HFFc6 (cell line): ENCODE data around the gene TADA2A. TPM values are rescaled to one million over a fixed set of nuclear protein-coding genes. Genes with fewer than 3 reads are reported as not detected.

Experiments
- DNase-seq: peaks from one replicate; pipeline ENCODE4 v3.0.0-alpha.2; 2018
- H3K27ac Mint-ChIP-seq: 2 replicates; pipeline ENCODE4 v1.8.0; 2020; ENCODE audit warnings: mild to moderate bottlenecking, mixed read lengths
- H3K27me3 Mint-ChIP-seq: 2 replicates; pipeline ENCODE4 v1.8.0; 2021; ENCODE audit warnings: mild to moderate bottlenecking, moderate library complexity, mixed read lengths; ENCODE audit not compliant: insufficient read depth
- H3K36me3 Mint-ChIP-seq: 2 replicates; pipeline ENCODE4 v1.8.0; 2021; ENCODE audit warnings: low read depth, mixed read lengths
- H3K4me1 Mint-ChIP-seq: 2 replicates; pipeline ENCODE4 v1.8.0; 2020; ENCODE audit warnings: low read depth, mixed read lengths
- H3K4me3 Mint-ChIP-seq: 2 replicates; pipeline ENCODE4 v1.8.0; 2020; ENCODE audit warnings: mild to moderate bottlenecking, moderate library complexity, mixed read lengths
- H3K9me3 Mint-ChIP-seq: 2 replicates; pipeline ENCODE4 v1.8.0; 2020; ENCODE audit warnings: mild to moderate bottlenecking, mixed read lengths
- total RNA-seq, 6 experiments: library from RNA; stranded (reverse); fragmentation: NEBNext Ultra II Directional; extraction: Animal tissue kit (Norgen Biotek cat#: 25700); gene quantifications; 2 replicates in 1 of 6; 3 replicates in 5 of 6; pipeline ENCODE4 v1.2.3, GENCODE V29; 2021
- TF ChIP-seq, protein P1 (sequence below): fragments of 200-600 bp; sonication (generic); IDR thresholded peaks from 2 replicates; pipeline ENCODE4 v1.5.0; 2021; ENCODE audit warnings: antibody characterized with exemption, mild to moderate bottlenecking

The TADA2A gene
- total RNA-seq, 6 experiments from 2014 or later, result 12.4 to 17.9 (median 16.2) TPM

DNA sequence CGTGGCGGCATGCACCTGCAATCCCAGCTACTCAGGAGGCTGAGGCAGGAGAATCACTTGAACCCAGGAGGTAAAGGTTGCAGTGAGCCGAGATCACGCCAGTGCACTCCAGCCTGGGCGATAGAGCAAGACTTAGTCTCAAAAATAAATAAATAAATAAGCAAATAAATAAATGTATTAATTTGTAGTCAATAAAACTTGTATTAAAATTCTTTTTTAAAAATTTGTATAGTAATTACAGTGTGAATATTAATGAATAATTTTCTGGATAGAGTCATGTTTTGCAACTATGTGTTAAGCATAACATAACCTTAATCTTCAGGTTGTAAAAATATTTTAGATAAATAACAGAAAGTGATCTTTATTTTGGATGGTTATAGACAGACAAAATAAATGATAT lies 55.8 kb downstream of the TADA2A start:
- DNase-seq, result no peak
- Mint-ChIP-seq H3K9me3 (no peaks in the 10 kb centered on the region), H3K4me3 (no peak overlapping the region), H3K27me3 (no peaks in the 10 kb centered on the region), H3K36me3 (peaks cover 27% of the 10 kb centered on the region), H3K27ac (no peak overlapping the region), H3K4me1 (peaks cover 61% of the 10 kb centered on the region)
- TF ChIP-seq, protein P1, sequence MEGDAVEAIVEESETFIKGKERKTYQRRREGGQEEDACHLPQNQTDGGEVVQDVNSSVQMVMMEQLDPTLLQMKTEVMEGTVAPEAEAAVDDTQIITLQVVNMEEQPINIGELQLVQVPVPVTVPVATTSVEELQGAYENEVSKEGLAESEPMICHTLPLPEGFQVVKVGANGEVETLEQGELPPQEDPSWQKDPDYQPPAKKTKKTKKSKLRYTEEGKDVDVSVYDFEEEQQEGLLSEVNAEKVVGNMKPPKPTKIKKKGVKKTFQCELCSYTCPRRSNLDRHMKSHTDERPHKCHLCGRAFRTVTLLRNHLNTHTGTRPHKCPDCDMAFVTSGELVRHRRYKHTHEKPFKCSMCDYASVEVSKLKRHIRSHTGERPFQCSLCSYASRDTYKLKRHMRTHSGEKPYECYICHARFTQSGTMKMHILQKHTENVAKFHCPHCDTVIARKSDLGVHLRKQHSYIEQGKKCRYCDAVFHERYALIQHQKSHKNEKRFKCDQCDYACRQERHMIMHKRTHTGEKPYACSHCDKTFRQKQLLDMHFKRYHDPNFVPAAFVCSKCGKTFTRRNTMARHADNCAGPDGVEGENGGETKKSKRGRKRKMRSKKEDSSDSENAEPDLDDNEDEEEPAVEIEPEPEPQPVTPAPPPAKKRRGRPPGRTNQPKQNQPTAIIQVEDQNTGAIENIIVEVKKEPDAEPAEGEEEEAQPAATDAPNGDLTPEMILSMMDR, result no peak

DNA sequence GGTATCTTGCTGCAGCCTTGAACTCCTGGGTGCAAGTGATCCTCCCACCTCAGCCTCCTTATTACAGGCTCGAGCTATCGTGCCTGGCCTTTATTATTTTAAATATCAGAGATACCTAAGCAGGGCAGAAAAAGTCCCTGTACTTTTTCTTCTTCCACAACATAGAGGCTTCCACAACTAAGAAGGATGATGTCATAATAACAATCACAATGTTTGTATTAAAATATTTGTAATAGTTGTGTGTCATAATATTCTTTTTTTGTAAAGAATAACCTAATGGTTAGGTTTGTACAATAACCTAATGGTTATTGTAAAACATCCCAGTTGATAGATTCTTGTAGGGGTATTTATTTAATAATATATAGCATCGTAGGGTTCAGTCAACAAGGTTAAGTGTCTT lies 56.4 kb downstream of the TADA2A start:
- Mint-ChIP-seq H3K4me3 (no peak overlapping the region), H3K4me1 (peaks cover 58% of the 10 kb centered on the region), H3K9me3 (no peaks in the 10 kb centered on the region), H3K27ac (no peak overlapping the region), H3K36me3 (peaks cover 27% of the 10 kb centered on the region), H3K27me3 (no peaks in the 10 kb centered on the region)
- no peak for DNase-seq
- TF ChIP-seq, protein P1, result no peak

DNA sequence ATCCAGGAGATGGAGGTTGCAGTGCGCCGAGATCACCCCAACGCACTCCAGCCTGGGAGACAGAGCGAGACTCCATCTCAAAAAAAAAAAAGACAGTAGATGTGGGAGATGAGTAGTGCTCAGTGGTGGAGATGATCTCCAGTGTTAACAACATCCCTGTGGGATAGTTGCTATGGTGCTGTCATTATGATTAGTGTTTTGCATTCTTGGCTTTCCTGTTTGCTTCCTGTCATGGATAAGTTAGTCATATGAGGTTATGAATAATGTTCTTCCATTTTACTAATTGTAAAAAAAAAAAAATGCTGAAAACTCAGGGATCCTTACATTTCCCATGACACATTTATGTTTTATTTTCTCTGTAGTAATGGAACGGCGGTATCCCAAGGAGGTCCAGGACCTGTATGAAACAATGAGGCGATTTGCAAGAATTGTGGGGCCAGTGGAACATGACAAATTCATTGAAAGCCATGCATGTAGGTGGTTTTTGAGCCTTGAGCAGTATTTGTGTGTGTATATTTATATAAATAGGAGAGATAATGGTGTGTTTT lies 58.5 kb downstream of the TADA2A start:
- Mint-ChIP-seq H3K36me3 (peaks cover 24% of the 10 kb centered on the region), H3K4me1 (peaks cover 44% of the 10 kb centered on the region), H3K27ac (peak overlapping the region; percentile 71), H3K27me3 (no peaks in the 10 kb centered on the region), H3K9me3 (no peaks in the 10 kb centered on the region), H3K4me3 (no peak overlapping the region)
- DNase-seq, result peak; percentile 82
- TF ChIP-seq, protein P1, result no peak

DNA sequence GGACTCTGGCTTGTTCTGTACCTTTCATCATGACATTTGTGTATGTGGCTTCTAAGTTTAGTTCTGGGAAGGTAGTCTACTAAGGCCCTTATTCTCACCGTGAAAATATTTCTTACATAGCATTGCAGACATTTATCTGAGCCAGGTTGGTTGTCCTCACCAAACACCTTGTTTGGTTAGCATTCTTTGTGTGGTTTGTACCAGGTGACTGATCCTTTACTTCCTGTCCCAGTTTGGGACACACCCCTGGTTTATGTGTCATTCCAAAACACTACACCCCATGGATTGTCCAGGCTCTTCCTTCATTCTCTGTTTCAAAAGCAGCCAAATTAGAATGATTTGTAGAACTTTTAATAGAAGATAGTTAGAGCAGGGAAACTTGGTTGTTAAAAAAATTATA lies 59.8 kb downstream of the TADA2A start:
- Mint-ChIP-seq H3K27me3 (no peaks in the 10 kb centered on the region), H3K27ac (peak overlapping the region; percentile 20), H3K4me1 (peaks cover 34% of the 10 kb centered on the region), H3K9me3 (no peaks in the 10 kb centered on the region), H3K36me3 (peaks cover 31% of the 10 kb centered on the region), H3K4me3 (no peak overlapping the region)
- TF ChIP-seq, protein P1, result no peak
- DNase-seq, result no peak

DNA sequence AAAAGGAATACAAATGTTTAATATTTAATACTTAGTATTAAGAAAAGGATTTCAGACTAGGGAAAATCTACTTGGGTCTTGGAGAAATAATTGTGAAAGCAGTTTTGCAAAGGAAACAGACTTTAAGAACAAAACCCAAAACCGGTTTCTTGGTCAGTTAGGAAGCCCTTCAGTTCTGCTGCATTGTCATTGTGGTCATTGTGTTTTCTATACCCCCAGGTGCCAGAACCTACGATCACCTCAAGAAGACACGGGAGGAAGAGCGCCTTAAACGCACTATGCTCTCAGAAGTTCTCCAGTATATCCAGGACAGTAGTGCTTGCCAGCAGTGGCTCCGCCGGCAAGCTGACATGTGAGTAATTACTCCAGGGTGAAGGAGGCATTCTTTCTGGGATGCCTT lies 63.5 kb downstream of the TADA2A start:
- peaks cover 38% of the 10 kb centered on the region for H3K36me3 Mint-ChIP-seq
- TF ChIP-seq, protein P1, result no peak
- no peak overlapping the region for H3K27ac Mint-ChIP-seq
- no peaks in the 10 kb centered on the region for H3K27me3 Mint-ChIP-seq
- no peaks in the 10 kb centered on the region for H3K9me3 Mint-ChIP-seq
- peaks cover 15% of the 10 kb centered on the region for H3K4me1 Mint-ChIP-seq
- DNase-seq, result no peak
- no peak overlapping the region; the same call in 1 of the 2 replicates for H3K4me3 Mint-ChIP-seq
